PC-3 (cell line): ENCODE data around the gene TSPAN13.

Experiments used
- CTCF ChIP-seq: fragments of 300-600 bp; sonication (generic); conservative IDR thresholded peaks from 2 replicates; pipeline ENCODE4 v1.5.1; 2017; ENCODE audit warnings: antibody characterized with exemption, low read depth, mild to moderate bottlenecking, low read length
- EZH2 ChIP-seq: fragments of 300-600 bp; sonication (generic); IDR thresholded peaks from one replicate; pipeline ENCODE4 v1.6.1; 2017; ENCODE audit warnings: antibody characterized with exemption, mild to moderate bottlenecking, low read length; ENCODE audit not compliant: unreplicated experiment
- EZH2phosphoT487 ChIP-seq: fragments of 300-600 bp; sonication (generic); IDR thresholded peaks from 2 replicates; pipeline ENCODE4 v1.6.1; 2018; ENCODE audit warnings: mild to moderate bottlenecking, antibody characterized with exemption, low read length, borderline replicate concordance

DNA sequence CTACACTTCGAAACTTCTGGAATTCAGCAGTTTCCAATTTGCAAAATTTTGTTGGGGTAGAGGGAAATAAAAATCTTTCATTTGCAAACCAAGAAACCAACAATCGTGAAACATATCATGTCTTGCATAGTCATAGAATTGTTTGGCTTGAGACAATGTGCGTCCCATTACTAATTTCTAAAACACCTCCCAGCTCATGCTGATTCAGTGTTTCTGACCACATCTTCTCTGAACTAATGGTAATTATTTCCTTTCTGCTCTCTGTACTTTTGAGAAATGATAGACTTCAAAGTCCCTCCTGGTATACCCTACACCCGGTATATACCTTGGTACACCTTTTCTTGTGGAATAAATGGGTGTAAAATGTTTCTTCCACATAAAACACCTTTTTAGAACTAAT, 41.8 kb upstream of the TSPAN13 start:
- no peak for TF ChIP-seq EZH2phosphoT487
- no peak for TF ChIP-seq CTCF
- no peak for TF ChIP-seq EZH2
